ENCODE results near the gene SLC30A5. TPM values are rescaled to one million over a fixed set of nuclear protein-coding genes. Genes with fewer than 3 reads are reported as not detected.
"Not testable (repeated sequence)": the region's sequence is repeated elsewhere in the genome, so short reads cannot be mapped to it uniquely, and the experiment has no call there.

Gene SLC30A5
- 10 to 100 TPM; 26.8 to 51.4 (median 47.2) TPM for total RNA-seq

GRCh38 chr5:69093771-69094482, at the start of gene SLC30A5:
Gene SLC30A5 (plus strand): TSS chr5:69094014. CDS start chr5:69094256, 242 bp downstream.
- Histone ChIP-seq H3K27ac (peak within 1 kb of the TSS; percentile 97), H3K4me1 (replicated peaks in 1 of 2) (peaks cover 0 to 10% of the 10 kb centered on the region in 2 donors), H3K4me3 (peak within 1 kb of the TSS; percentile 55 to 95 (median 85))
- WGBS, 10 experiments = 0 to 4% (median 1%) methylated on average over 5 to 34 of the region's 79 CpGs; no CpG with 5 or more reads in 5 of the 10 experiments
- in situ Hi-C loops (cut with MboI; ENCODE audit: low pct_unique_long_range_greater_than_20kb in 2 of 9, low sequenced_read_pairs in 9 of 9, unreplicated experiment in 9 of 9) = no loop called here
- peak; percentile 95 to 99 (median 98) for ATAC-seq (replicated peaks in 6 of 8)

GRCh38 chr5:69045213-69045612, 48.6 kb upstream of the SLC30A5 start:
- H3K4me1 ChIP-seq (replicated peaks in 1 of 2); in situ Hi-C loops (cut with MboI; ENCODE audit: low pct_unique_long_range_greater_than_20kb in 2 of 9, low sequenced_read_pairs in 9 of 9, unreplicated experiment in 9 of 9); ATAC-seq (replicated peaks in 6 of 8); H3K4me3 ChIP-seq; H3K27ac ChIP-seq: not testable (repeated sequence)
- 88 to 100% (median 100%) methylated on average over 1 to 5 of the region's 6 CpGs; no CpG with 5 or more reads in 2 of the 10 experiments for WGBS, 10 experiments

GRCh38 chr5:69046375-69046957, 47.3 kb upstream of the SLC30A5 start:
- ATAC-seq (replicated peaks in 6 of 8) = peak in 4 of 8 experiments; percentile 34 to 59 (median 40)
- 75 to 100% (median 92%) methylated on average over 1 to 7 of the region's 8 CpGs for WGBS, 10 experiments
- in situ Hi-C loops (cut with MboI; ENCODE audit: low pct_unique_long_range_greater_than_20kb in 2 of 9, low sequenced_read_pairs in 9 of 9, unreplicated experiment in 9 of 9) = no loop called here

GRCh38 chr5:69048230-69048629, 45.6 kb upstream of the SLC30A5 start:
- H3K27ac ChIP-seq = no peak overlapping the region
- ATAC-seq (replicated peaks in 6 of 8) = peak in 5 of 8 experiments; percentile 31 to 84 (median 49)
- 0 to 86% (median 25%) methylated on average over 1 to 3 of the region's 3 CpGs; no CpG with 5 or more reads in 5 of the 10 experiments for WGBS, 10 experiments
- in situ Hi-C loops (cut with MboI; ENCODE audit: low pct_unique_long_range_greater_than_20kb in 2 of 9, low sequenced_read_pairs in 9 of 9, unreplicated experiment in 9 of 9) = no loop called here
- H3K4me1 ChIP-seq (replicated peaks in 1 of 2) = peaks cover 0 to 3% of the 10 kb centered on the region in 2 donors
- H3K4me3 ChIP-seq = no peak overlapping the region

More at GRCh38 chr5:69046375-69046957, 47.3 kb upstream of the SLC30A5 start:
- H3K4me3 ChIP-seq = no peak overlapping the region
- no peak overlapping the region for H3K27ac ChIP-seq
- H3K4me1 ChIP-seq (replicated peaks in 1 of 2) = peaks cover 0 to 3% of the 10 kb centered on the region in 2 donors

GRCh38 chr5:69049151-69049550, 44.7 kb upstream of the SLC30A5 start:
- Histone ChIP-seq H3K4me1 (replicated peaks in 1 of 2) (peaks cover 0 to 3% of the 10 kb centered on the region in 2 donors), H3K27ac (no peak overlapping the region), H3K4me3 (no peak overlapping the region)
- in situ Hi-C loops (cut with MboI; ENCODE audit: low pct_unique_long_range_greater_than_20kb in 2 of 9, low sequenced_read_pairs in 9 of 9, unreplicated experiment in 9 of 9) = no loop called here
- no peak for ATAC-seq (replicated peaks in 6 of 8)
- 40 to 100% (median 81%) methylated on average over 1 of the region's 1 CpG; no CpG with 5 or more reads in 2 of the 10 experiments for WGBS, 10 experiments

GRCh38 chr5:69049796-69050195, 44.0 kb upstream of the SLC30A5 start:
- in situ Hi-C loops (cut with MboI; ENCODE audit: low pct_unique_long_range_greater_than_20kb in 2 of 9, low sequenced_read_pairs in 9 of 9, unreplicated experiment in 9 of 9) = loop anchor here in 1 of 9 experiments (25.0 kb wide), 1 partner anchor 113 kb away; the partner anchor contains the start of gene CCNB1
- Histone ChIP-seq H3K27ac (no peak overlapping the region), H3K4me3 (no peak overlapping the region), H3K4me1 (replicated peaks in 1 of 2) (peaks cover 0 to 3% of the 10 kb centered on the region in 2 donors)
- no peak for ATAC-seq (replicated peaks in 6 of 8)
- 10 to 38% (median 33%) methylated on average over 1 to 2 of the region's 2 CpGs for WGBS, 10 experiments

- Histone ChIP-seq H3K4me3 (no peak overlapping the region), H3K27ac (no peak overlapping the region), H3K4me1 (replicated peaks in 1 of 2) (peaks cover 0 to 3% of the 10 kb centered on the region in 2 donors)
- in situ Hi-C loops (cut with MboI; ENCODE audit: low pct_unique_long_range_greater_than_20kb in 2 of 9, low sequenced_read_pairs in 9 of 9, unreplicated experiment in 9 of 9) = loop anchor here in 1 of 9 experiments (25.0 kb wide), 1 partner anchor 112 kb away; the partner anchor contains the start of gene CCNB1
- 57 to 92% (median 76%) methylated on average over 1 to 3 of the region's 3 CpGs; no CpG with 5 or more reads in 2 of the 10 experiments for WGBS, 10 experiments
- peak in 2 of 8 experiments; percentile 53 to 58 for ATAC-seq (replicated peaks in 6 of 8)
Observed at GRCh38 chr5:69050214-69050613, 43.6 kb upstream of the SLC30A5 start.

GRCh38 chr5:69052181-69052580, 41.6 kb upstream of the SLC30A5 start:
- Histone ChIP-seq H3K4me1 (replicated peaks in 1 of 2) (no peaks in the 10 kb centered on the region), H3K4me3 (no peak overlapping the region), H3K27ac (no peak overlapping the region)
- no peak for ATAC-seq (replicated peaks in 6 of 8)
- in situ Hi-C loops (cut with MboI; ENCODE audit: low pct_unique_long_range_greater_than_20kb in 2 of 9, low sequenced_read_pairs in 9 of 9, unreplicated experiment in 9 of 9) = loop anchor here in 1 of 9 experiments (25.0 kb wide), 1 partner anchor 110 kb away; the partner anchor contains the start of gene CCNB1
- WGBS, 10 experiments = 79 to 100% (median 88%) methylated on average over 1 to 5 of the region's 6 CpGs; no CpG with 5 or more reads in 5 of the 10 experiments

GRCh38 chr5:69074664-69075521, 18.9 kb upstream of the SLC30A5 start:
- in situ Hi-C loops (cut with MboI; ENCODE audit: low pct_unique_long_range_greater_than_20kb in 2 of 9, low sequenced_read_pairs in 9 of 9, unreplicated experiment in 9 of 9) = loop anchor here in 1 of 9 experiments (25.0 kb wide), 1 partner anchor 87 kb away; the partner anchor contains the start of gene CCNB1

GRCh38 chr5:69075522-69076179, 18.2 kb upstream of the SLC30A5 start:
- Histone ChIP-seq H3K27ac (no peak overlapping the region), H3K4me1 (replicated peaks in 1 of 2) (no peaks in the 10 kb centered on the region), H3K4me3 (no peak overlapping the region)
- in situ Hi-C loops (cut with MboI; ENCODE audit: low pct_unique_long_range_greater_than_20kb in 2 of 9, low sequenced_read_pairs in 9 of 9, unreplicated experiment in 9 of 9) = no loop called here
- peak in 1 of 8 experiments; percentile 75 for ATAC-seq (replicated peaks in 6 of 8)
- WGBS, 10 experiments = 17 to 100% (median 82%) methylated on average over 1 to 6 of the region's 14 CpGs; no CpG with 5 or more reads in 5 of the 10 experiments

More at GRCh38 chr5:69074664-69075521, 18.9 kb upstream of the SLC30A5 start:
- no peak overlapping the region for H3K4me3 ChIP-seq
- no peaks in the 10 kb centered on the region for H3K4me1 ChIP-seq (replicated peaks in 1 of 2)
- H3K27ac ChIP-seq = no peak overlapping the region
- no peak for ATAC-seq (replicated peaks in 6 of 8)
- 80 to 100% (median 88%) methylated on average over 1 to 8 of the region's 32 CpGs; no CpG with 5 or more reads in 6 of the 10 experiments for WGBS, 10 experiments

- no peak overlapping the region for H3K4me3 ChIP-seq
- 57 to 100% (median 77%) methylated on average over 1 to 2 of the region's 2 CpGs; no CpG with 5 or more reads in 3 of the 10 experiments for whole genome bisulfite sequencing, 10 experiments
- H3K27ac ChIP-seq = no peak overlapping the region
- no peaks in the 10 kb centered on the region for H3K4me1 ChIP-seq (replicated peaks in 1 of 2)
- in situ Hi-C loops (cut with MboI; ENCODE audit: low pct_unique_long_range_greater_than_20kb in 2 of 9, low sequenced_read_pairs in 9 of 9, unreplicated experiment in 9 of 9) = no loop called here
- ATAC-seq (replicated peaks in 6 of 8) = no peak
Observed at GRCh38 chr5:69078921-69079540, 14.8 kb upstream of the SLC30A5 start.

Data from motor neuron (in vitro differentiated cells).